Measurements from ENCODE around the gene DDX51. TPM values are rescaled to one million over a fixed set of nuclear protein-coding genes. Genes with fewer than 3 reads are reported as not detected.
A peak's percentile ranks its signal among the peaks of the same experiment; 100 is the strongest.

The DDX51 gene
- total and polyA plus RNA-seq, 2 experiments from 2014 or later, result 12.4 to 18.3 TPM

DNA sequence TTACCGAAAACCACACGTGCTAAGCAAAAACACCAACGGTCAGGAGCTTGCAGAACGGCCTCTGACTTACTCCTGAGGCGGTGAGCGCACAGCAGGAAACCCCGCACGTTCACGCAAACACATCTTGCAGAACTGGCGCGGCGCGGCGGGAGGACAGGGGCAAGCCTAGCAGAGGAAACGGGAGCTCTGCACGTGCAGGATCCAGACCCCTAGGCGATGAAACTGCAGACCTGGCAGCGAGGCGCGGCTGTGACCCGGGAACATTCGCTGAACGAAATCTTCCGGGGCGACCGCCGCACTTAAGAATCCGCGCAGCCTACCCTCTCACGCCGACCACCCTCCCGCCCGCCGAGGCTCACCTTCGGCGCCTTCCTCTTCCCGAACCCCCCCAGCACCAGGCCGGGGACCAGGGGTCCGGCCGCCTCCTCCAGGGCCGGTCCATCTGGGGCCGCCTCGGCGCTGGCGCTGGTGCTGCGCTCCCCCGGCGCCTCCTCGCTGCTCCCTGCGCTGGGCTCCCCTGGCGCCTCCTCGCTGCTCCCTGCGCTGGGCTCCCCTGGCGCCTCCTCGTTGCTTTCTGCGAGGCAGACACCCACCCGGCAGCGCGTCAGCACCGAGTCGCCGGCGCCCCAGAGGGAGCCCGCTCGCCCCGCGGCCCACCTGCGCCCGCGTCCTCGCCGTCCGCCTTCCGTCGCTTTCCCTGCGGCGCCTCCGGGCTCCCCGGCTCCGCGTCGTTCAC, 615 bp downstream of the DDX51 start:
- peaks cover 6% of the 10 kb centered on the region for H3K4me1 Mint-ChIP-seq
- H3K9me3 Mint-ChIP-seq, result peaks cover 2% of the 10 kb centered on the region
- Histone ChIP-seq H3K4me3 (peak overlapping the region; percentile 82), H3K79me2 (replicated peaks; ENCODE audit: insufficient read depth) (peaks cover 45% of the 10 kb centered on the region), H3K27ac (ENCODE audit: low read depth) (no peak overlapping the region), H3K4me2 (peak overlapping the region; percentile 90), H3K36me3 (ENCODE audit: insufficient read depth) (no peaks in the 10 kb centered on the region), H2AFZ (no peak overlapping the region), H4K20me1 (replicated peaks; ENCODE audit: insufficient read depth) (no peaks in the 10 kb centered on the region; the same call in none of the 2 replicates), H3K9me2 (ENCODE audit: insufficient read depth) (no peaks in the 10 kb centered on the region), H3F3A (replicated peaks; ENCODE audit: low read depth) (no peaks in the 10 kb centered on the region), H3K4me1 (ENCODE audit: insufficient read depth) (0 out of 2 replicates have a peak, but pooled peaks cover 2% of the 10 kb centered on the region), H3K27me3 (ENCODE audit: insufficient read depth) (no peaks in the 10 kb centered on the region)
- ATAC-seq (peak; percentile 18), DNase-seq (ENCODE audit: low spot score) (peak; percentile 35)
- peaks cover 19% of the 10 kb centered on the region for H3K27me3 Mint-ChIP-seq (ENCODE audit: insufficient read depth, low read depth, poor library complexity)
- H3K27ac Mint-ChIP-seq, result no peak overlapping the region
- peak overlapping the region; percentile 82 for H3K4me3 Mint-ChIP-seq
- peaks cover 56% of the 10 kb centered on the region for H3K36me3 Mint-ChIP-seq (ENCODE audit: low read depth)
- TF ChIP-seq STAT1 (IDR thresholded peaks at IDR 0.05; ENCODE audit: unreplicated experiment) (no peak), REST (IDR thresholded peaks at IDR 0.05; ENCODE audit: unreplicated experiment) (no peak), ZNF462 (CRISPR knock-in tag; IDR thresholded peaks at IDR 0.05) (no peak), POLR2AphosphoS5 (IDR thresholded peaks at IDR 0.05; ENCODE audit: low read depth) (no peak), ZNF331 (CRISPR knock-in tag; IDR thresholded peaks at IDR 0.05; ENCODE audit: low read depth) (no peak), NANOG (IDR thresholded peaks at IDR 0.05; ENCODE audit: borderline replicate concordance) (no peak), CTCF (conservative IDR thresholded peaks at IDR 0.05; ENCODE audit: low read depth in 2 of 2) (no peak), EZH2 (IDR thresholded peaks at IDR 0.05; ENCODE audit: low read depth, unreplicated experiment) (no peak), ZNF114 (CRISPR knock-in tag; IDR thresholded peaks at IDR 0.05) (no peak), EZH2phosphoT487 (IDR thresholded peaks at IDR 0.05; ENCODE audit: unreplicated experiment) (no peak), ETS1 (IDR thresholded peaks at IDR 0.05) (no peak), CREB1 (CRISPR knock-in tag; IDR thresholded peaks at IDR 0.05; ENCODE audit: low read depth) (no peak), JUNB (IDR thresholded peaks at IDR 0.05; ENCODE audit: unreplicated experiment) (no peak)

All from GM23338 (cell line).